ENCODE results near the gene PPP1R12A. TPM values are rescaled to one million over a fixed set of nuclear protein-coding genes. Genes with fewer than 3 reads are reported as not detected.

The PPP1R12A gene
- polyA plus RNA-seq, 3 donors: 105 to 127 (median 107) TPM

DNA sequence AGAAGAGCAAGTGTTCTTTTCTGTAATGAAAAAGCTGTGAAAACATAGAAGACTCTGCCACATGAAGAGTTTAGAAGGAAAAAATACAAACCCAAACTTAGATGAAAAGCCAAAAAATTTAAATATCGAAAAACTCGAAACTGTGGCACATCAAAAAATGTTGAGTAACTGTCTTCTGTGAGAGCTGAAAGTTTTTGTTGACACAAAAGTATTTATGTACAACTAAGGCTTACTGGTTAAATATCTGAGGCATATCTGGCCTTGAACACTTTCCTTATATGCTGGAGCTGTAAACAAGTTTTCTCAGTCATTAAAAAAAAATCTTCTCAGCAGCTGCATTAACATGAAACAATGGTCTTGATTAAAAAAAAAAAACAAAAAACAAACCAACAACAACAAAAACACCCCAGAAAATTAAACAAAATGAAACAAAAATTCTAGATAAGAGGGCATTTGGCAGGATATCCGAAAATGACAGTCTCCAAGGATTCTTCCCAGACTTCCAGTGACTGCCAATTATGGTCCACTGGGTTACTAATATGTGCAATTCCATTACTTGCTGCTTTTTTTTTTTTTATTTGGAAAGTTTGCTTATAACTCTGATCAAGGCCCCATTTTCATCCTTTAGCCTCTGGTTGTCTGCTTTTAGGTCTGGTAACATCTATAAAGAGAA is 159.4 kb downstream of the PPP1R12A start:
- DNase-seq (ENCODE audit: low read depth in 3 of 3, low spot score in 2 of 3): no peak

DNA sequence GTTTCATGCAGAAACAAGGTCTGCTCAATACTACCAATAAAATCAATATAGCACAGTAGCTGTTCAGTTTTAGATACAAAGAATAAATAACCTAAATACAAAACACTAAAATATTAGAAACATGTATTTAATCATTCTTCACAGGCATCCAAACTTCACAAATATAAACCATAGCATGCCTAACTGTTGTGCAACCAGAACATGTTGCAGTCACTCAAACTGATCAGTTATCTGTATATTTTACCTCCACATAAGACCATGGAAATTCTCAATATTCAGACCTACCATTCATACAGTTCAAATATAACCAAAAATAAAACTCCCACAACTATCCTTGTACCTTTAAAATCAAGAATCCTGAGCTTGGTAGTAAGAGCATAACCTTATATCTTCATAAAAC is 161.0 kb downstream of the PPP1R12A start:
- no peak for DNase-seq (ENCODE audit: low read depth in 3 of 3, low spot score in 2 of 3)

DNA sequence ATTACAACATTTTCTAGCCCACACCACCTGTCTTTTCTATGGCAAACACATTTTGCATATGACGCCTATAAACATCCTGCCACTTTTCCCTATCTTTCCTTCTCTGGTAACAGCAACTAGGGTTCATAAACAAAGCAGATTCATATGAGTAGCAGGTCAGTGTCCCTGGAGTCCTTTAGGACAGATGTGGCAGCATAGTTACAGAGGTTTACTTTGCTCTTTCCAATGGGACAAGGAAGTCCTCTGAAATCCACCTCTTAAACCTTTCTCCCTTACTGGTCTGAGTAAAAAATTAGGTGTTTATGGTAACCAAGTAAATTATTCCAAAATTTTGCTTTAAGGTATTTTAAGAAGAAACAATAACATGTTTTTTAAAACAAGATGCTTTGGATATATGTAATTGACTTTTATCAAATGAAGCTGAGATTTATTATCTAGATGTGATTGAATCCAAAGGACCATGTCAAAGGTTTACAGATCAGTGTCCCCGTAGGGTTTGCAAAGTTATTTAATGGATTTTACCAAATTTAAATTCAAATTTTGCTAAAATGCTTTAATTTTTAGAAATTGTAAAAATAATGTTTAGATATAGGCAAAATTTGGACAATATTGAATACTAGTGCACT is 164.9 kb downstream of the PPP1R12A start:
- DNase-seq (ENCODE audit: low read depth in 3 of 3, low spot score in 2 of 3): no peak

DNA sequence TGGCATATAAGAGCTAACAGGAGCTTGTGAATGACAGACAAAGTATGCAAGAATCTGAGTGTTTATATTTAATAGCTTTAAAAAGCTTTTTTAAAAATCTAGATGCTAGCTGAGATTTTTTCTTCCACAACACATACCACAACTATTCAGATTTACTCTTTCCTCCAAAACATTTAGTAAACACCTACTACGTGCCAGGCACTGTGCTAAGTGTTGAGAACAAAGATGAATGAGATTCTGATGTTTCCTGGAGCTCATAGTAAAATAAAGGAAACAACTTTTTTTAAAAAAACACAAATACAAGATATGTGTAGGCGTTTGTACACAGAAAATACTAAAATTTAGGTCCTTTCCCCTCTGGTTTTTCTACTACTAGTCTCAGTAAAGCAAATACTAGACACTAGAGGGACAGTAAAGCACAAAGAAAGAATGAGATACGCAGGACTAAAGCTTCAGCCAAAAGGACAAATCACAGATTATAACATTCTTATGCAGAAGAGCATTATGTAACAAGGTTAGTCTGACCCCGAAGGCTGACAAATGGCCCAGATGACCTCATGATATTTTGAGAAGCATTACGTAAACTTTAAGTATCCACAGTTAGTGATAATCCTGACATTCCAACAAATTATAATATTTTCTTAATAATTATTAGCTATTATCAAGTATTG is 165.6 kb downstream of the PPP1R12A start:
- DNase-seq (ENCODE audit: low read depth in 3 of 3, low spot score in 2 of 3): no peak

DNA sequence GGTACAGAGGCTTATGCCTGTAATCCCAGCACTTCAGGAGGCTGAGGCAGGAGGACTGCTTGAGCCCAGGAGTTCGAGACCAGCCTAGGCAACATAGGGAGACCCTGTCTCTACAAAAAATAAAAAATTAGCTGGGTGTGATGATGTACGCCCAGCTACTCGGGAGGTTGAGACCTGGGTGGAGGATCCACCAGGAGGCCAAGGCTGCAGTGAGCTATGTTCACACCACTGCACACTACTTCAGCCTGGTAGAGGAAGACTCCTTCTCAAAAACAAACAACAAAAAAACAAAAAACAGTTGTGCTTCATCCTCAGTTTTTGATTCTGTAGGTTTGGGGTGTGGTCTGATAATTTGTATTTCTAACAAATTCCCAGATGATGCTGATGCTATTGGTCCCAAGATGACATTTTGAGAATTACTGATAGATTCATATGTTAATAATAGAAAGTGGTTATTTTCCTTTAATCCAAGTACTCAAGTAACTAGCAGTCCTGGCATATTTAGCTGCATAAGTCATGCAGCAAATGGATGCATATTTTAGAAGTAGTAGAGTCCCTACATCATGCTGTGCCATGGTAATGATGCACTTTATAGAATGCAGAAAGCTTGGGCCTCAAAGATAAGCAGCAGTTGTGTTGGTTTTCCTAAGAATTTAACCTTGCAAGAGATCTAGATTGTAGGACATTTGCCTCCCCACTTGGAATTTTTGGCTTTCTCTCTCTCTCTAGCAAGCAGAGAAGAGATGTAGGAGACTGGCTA is 168.0 kb downstream of the PPP1R12A start:
- no peak for DNase-seq (ENCODE audit: low read depth in 3 of 3, low spot score in 2 of 3)

DNA sequence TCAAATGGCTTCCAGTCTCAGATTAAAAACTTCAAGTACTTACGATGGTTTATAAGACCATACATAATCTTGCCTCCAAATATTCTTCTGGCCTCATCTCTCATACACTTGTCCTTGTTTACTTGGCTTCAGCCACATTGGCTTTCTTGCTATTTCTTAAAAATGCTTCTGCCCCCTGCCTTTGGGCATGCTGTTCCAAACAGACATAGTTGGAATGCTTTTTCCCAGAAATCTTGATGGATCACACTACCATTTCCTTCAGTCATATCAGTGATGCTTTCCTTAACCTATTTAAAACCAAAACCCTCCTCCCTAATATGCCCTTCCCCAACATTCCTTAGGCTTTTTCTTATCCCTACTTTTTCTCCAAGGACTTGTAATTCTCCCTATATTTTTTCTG is 169.7 kb downstream of the PPP1R12A start:
- DNase-seq (ENCODE audit: low read depth in 3 of 3, low spot score in 2 of 3): no peak

DNA sequence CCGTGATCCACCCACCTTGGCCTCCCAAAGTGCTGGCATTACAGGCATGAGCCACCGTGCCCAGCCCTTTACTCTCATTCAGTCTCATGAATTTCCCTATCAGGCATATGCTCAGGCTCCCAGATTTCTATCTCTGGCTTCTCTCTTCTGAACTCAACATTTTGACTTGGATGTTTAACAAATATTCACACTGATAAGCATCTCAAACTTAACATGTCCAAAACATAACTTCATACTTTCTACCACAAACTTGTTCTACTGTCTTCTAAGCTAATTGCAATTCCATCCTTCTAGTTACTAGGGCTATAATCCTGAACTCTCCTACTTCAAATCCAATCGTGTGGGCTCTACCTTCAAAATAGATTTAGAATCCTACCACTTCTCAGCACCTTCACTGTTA is 170.3 kb downstream of the PPP1R12A start:
- DNase-seq (ENCODE audit: low read depth in 3 of 3, low spot score in 2 of 3): no peak

DNA sequence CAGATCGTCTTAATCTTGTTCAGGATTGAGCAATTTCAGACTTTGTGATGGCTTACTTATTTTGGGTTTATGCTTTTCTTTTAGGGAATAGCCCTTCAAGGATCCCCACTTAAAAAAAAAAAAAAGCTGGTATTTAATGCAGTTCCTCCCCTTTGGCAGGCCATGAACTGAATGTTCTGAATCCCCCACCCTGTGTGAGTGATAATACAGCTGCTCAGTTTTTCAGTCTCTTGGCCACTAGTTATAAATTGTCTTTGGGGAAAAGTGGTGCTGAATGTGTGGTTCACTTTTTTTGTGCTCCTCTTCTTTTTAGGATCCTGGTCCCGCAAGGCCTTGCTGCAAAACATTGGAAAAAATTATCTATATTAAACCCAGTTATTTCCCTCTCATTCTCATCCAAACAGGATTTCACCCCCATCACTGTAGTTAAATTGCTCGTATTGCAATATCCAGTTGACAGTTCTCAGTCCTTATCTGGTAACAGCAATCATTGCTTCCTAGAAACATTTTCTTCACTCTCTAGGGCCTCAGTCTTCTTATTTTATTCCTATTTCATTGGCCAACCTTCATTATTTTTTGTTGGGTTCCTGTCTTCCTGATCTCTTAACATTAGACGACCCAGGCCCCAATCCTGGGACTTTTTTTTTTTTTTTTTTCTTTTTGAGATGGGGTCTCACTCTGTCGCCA is 171.0 kb downstream of the PPP1R12A start:
- DNase-seq (ENCODE audit: low read depth in 3 of 3, low spot score in 2 of 3): no peak

DNA sequence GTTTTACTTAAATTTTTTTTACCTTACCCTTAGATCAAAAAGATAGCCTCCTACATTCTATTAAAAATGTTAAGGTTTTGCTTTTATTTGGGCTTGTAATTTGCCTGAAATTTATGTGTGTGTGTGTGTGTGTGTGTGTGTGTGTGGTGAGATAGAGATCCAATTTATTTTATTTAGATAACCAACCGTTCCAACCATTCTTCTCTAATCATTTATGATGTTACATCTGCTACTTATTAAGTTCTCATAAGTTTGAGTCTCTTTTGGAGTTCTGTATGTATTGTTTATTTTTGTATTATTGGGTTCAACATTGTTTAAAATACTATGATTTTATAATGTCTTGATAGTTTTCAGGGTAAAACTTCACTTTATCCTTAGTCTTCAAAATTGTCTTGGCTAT is 173.6 kb downstream of the PPP1R12A start:
- no peak for DNase-seq (ENCODE audit: low read depth in 3 of 3, low spot score in 2 of 3)

DNA sequence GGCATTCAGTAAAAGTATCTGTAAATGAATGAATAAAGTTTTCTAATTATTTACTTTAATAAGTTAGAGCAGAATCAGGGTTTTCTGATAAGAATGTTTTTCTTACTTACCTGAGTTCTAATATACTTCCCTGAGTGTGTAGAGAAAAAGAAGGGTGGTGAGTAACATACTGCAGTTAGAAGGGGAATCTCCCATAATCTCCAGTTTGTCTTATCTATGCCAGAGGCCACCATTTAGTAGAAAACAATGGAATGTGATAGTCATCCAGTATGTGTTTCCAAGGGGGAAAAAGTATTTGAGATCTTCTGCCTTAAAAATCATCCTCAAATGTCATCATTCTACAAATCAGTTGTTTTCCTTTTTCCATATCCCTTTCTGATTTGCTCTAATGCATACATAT is 187.6 kb downstream of the PPP1R12A start:
- no peak for DNase-seq (ENCODE audit: low read depth in 3 of 3, low spot score in 2 of 3)

DNA sequence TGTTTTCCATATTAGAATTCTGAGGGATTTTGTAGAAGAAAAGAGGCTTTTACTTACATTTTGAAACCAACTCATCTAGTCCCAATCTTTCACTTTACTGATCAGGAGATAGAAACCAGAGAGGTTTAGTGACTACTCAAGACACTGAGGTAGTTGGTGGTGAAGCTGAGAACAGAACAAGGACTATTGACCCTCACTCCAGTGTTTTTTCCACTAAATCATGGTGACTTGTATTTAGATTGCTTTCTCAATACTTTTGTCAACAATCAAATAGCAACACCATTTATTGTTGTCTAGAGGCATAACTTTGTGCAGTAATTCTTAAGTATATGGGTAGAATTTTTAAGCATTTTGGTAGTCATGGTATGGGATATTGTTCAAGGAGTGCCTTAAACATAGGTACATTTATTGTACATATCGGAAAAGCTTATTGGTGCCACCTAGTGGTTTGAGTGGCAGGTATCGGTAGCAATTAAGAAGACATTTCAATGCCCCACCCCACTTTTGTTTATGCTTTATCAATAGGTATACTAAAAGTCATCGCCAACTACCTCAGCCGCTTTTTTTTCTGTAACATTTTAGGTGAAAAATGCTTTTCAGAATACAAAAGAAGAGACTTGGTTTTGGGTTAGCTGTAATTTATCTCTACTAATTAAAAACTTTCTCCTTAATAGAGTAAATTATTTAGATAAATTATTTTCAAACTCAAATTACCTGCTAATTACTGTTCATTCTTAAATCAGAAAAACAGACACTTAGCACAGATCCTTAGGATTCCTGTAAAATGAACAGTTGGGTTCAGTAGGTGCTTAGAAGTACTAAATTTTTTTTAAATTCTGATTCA is 196.8 kb downstream of the PPP1R12A start:
- DNase-seq (ENCODE audit: low read depth in 3 of 3, low spot score in 2 of 3): peak; percentile 17 to 25 (median 19)

DNA sequence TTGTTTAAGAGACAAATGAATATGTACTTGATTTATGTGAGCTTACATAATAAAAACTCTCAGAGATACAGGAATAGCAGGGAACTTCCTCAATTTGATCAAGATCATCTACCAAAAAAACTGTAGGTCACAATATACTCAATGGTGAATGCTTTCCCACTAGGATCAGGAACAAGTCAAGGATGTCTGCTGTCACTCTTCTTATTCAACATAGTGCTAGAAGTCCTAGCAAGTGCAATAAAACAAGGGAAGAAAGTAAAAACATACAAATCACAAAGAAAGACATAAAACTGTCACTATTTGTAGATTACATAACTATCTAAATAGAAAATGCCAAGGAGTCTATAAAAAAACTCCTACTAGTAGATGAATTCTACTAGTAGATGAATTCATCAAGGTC is 202.3 kb downstream of the PPP1R12A start:
- DNase-seq (ENCODE audit: low read depth in 3 of 3, low spot score in 2 of 3): no peak

DNA sequence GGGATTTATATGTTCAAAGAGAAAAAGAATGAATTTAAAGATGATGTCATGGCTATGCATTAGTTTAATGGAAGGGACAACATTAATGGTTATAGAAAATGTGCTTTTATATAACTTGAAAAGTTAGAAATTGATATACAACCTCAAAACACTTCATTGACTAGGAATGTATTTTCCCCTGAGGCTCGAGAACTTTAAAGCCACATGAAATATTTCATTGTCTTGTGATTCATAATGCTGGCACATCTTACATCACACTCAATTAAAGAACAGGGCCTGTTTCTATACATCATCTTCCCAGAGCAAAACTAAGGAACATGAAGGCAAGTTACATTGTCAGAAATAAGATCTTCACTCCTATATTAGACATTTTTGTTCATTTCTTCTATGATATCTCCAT is 208.9 kb downstream of the PPP1R12A start:
- no peak for DNase-seq (ENCODE audit: low read depth in 3 of 3, low spot score in 2 of 3)

Other genes with a start within 250 kb of the PPP1R12A start
- gene PAWR, start 244.1 kb downstream of the PPP1R12A start, polyA plus RNA-seq (ENCODE audit: insufficient read length in 3 of 3): 10 to 100 TPM; 65.8 to 74.2 (median 73.2) TPM
- gene OTOGL, start 164.4 kb upstream of the PPP1R12A start, polyA plus RNA-seq (ENCODE audit: insufficient read length in 3 of 3): 1 to 10 TPM in 1 of 3 donors, under 1 TPM in 2; 0.83 to 1.0 (median 0.92) TPM